Liver (tissue), 9 donors: ENCODE data around the gene ZSCAN18. TPM values are rescaled to one million over a fixed set of nuclear protein-coding genes. Genes with fewer than 3 reads are reported as not detected.
"Not testable (repeated sequence)": the region's sequence is repeated elsewhere in the genome, so short reads cannot be mapped to it uniquely, and the experiment has no call there.

Source experiments
- DNase-seq: peaks from one replicate; pipeline ENCODE4 v3.0.0-alpha.2; 2017; ENCODE audit warnings: low spot score
- H3K27ac ChIP-seq, 2 donors: one replicate each; pipeline ENCODE4 v1.7.0; 2013; ENCODE audit warnings: inconsistent platforms in 2 of 2, low read length in 2 of 2, control low read depth in 1 of 2, low read depth in 1 of 2, mild to moderate bottlenecking in 1 of 2
- H3K27me3 ChIP-seq, 4 donors: one replicate each; pipeline versions ENCODE4 v1.6.1 to v1.7.0; 2013; ENCODE audit warnings: low read length in 3 of 4, inconsistent platforms in 1 of 4, mild to moderate bottlenecking in 1 of 4, moderate library complexity in 1 of 4; ENCODE audit not compliant: control insufficient read depth in 4 of 4, insufficient read depth in 4 of 4
- H3K36me3 ChIP-seq, 4 donors: one replicate each; pipeline versions ENCODE4 v1.6.1 to v1.7.0; 2013; ENCODE audit warnings: low read length in 3 of 4, mild to moderate bottlenecking in 3 of 4, low read depth in 1 of 4, moderate library complexity in 1 of 4; ENCODE audit not compliant: control insufficient read depth in 4 of 4, insufficient read depth in 3 of 4
- H3K4me1 ChIP-seq, 4 donors: one replicate each; pipeline versions ENCODE4 v1.6.1 to v1.7.0; 2013; ENCODE audit warnings: low read length in 3 of 4, mild to moderate bottlenecking in 3 of 4, moderate library complexity in 1 of 4; ENCODE audit not compliant: control insufficient read depth in 4 of 4, insufficient read depth in 4 of 4
- H3K4me3 ChIP-seq, 3 donors: one replicate each; pipeline versions ENCODE4 v1.6.1 to v1.7.0; 2013; ENCODE audit warnings: low read length in 3 of 3, control low read depth in 1 of 3, low read depth in 1 of 3, mild to moderate bottlenecking in 1 of 3
- H3K9ac ChIP-seq, 2 donors: one replicate each; pipeline ENCODE4 v1.7.0; 2013; ENCODE audit warnings: low read length in 2 of 2, mild to moderate bottlenecking in 2 of 2, moderate library complexity in 2 of 2, control low read depth in 1 of 2, low read depth in 1 of 2
- H3K9me3 ChIP-seq, 4 donors: one replicate each; pipeline versions ENCODE4 v1.6.1 to v1.7.0; 2013; ENCODE audit warnings: low read length in 3 of 4; ENCODE audit not compliant: control insufficient read depth in 4 of 4
- EGR1 ChIP-seq, 2 donors: IDR thresholded peaks; 2 replicates each; pipeline ENCODE4 v1.6.1; 2016 to 2018; ENCODE audit warnings: antibody characterized with exemption in 2 of 2, low read depth in 2 of 2
- FOXA1 ChIP-seq: IDR thresholded peaks from 2 replicates; pipeline ENCODE4 v1.6.1; 2016; ENCODE audit warnings: antibody characterized with exemption
- FOXA2 ChIP-seq: IDR thresholded peaks from 2 replicates; pipeline ENCODE4 v1.6.1; 2016; ENCODE audit warnings: antibody characterized with exemption
- GABPA ChIP-seq, 2 donors: IDR thresholded peaks in 1 of 2; conservative IDR thresholded peaks in 1 of 2; 2 replicates each; pipeline ENCODE4 v1.6.1; 2016; ENCODE audit warnings: antibody characterized with exemption in 2 of 2, mild to moderate bottlenecking in 1 of 2, moderate library complexity in 1 of 2
- HNF4A ChIP-seq, 2 donors: conservative IDR thresholded peaks; 2 replicates each; pipeline ENCODE4 v1.6.1; 2016; ENCODE audit warnings: antibody characterized with exemption in 2 of 2, mild to moderate bottlenecking in 2 of 2
- HNF4G ChIP-seq: IDR thresholded peaks from 2 replicates; pipeline ENCODE4 v1.6.1; 2016; ENCODE audit warnings: antibody characterized with exemption
- JUND ChIP-seq, 2 donors: IDR thresholded peaks; 2 replicates each; pipeline ENCODE4 v1.6.1; 2016; ENCODE audit warnings: antibody characterized with exemption in 2 of 2
- NR2F2 ChIP-seq: IDR thresholded peaks from 2 replicates; pipeline ENCODE4 v1.6.1; 2016; ENCODE audit warnings: antibody characterized with exemption
- RAD21 ChIP-seq, 2 donors: IDR thresholded peaks; 2 replicates each; pipeline ENCODE4 v1.6.1; 2016; ENCODE audit warnings: antibody characterized with exemption in 2 of 2, mild to moderate bottlenecking in 2 of 2
- RXRA ChIP-seq, 2 donors: IDR thresholded peaks; 2 replicates each; pipeline ENCODE4 v1.6.1; 2017 to 2018; ENCODE audit warnings: antibody characterized with exemption in 2 of 2, mild to moderate bottlenecking in 1 of 2
- SP1 ChIP-seq: IDR thresholded peaks from 2 replicates; pipeline ENCODE4 v1.6.1; 2018; ENCODE audit warnings: antibody characterized with exemption, mild to moderate bottlenecking
- TAF1 ChIP-seq: conservative IDR thresholded peaks from 2 replicates; pipeline ENCODE4 v1.6.1; 2016; ENCODE audit warnings: antibody characterized with exemption, mild to moderate bottlenecking
- YY1 ChIP-seq: IDR thresholded peaks from 2 replicates; pipeline ENCODE4 v1.6.1; 2016; ENCODE audit warnings: antibody characterized with exemption, mild to moderate bottlenecking
- WGBS: extraction: QIAGEN DNeasy Blood & Tissue Kit; methylation state at CpG from one replicate; pipeline ENCODE4 v1.1.7; 2013; 5-methylcytosine and 5-hydroxymethylcytosine counted together
- polyA plus RNA-seq, 2 donors: library from polyadenylated mRNA; stranded (reverse) in 1 of 2; unstranded in 1 of 2; fragments of 200-250 nt in 1 of 2; fragments of >200 nt in 1 of 2; fragmentation: Nextera tagmentation in 1 of 2; extraction: Ambion mirVana in 1 of 2; gene quantifications; one replicate each; pipeline versions ENCODE4 v1.2.1 to v1.2.3, GENCODE V29; 2013 to 2015
- total RNA-seq, 2 donors: library from RNA; depleted of rRNA; stranded (reverse); fragments of >200 nt; gene quantifications; one replicate each; pipeline ENCODE4 v1.2.3, GENCODE V29; 2014
- TF ChIP-seq, protein P1 (sequence below): IDR thresholded peaks from 2 replicates; pipeline ENCODE4 v1.6.1; 2016; ENCODE audit warnings: antibody characterized with exemption
- TF ChIP-seq, protein P2 (sequence below): fragments of 150-350 bp; IDR thresholded peaks from 2 replicates; pipeline ENCODE4 v1.5.1; 2017; ENCODE audit warnings: improper control_type of control experiment, low read depth, low read length; ENCODE audit not compliant: missing input control
- TF ChIP-seq, protein P3 (sequence below): IDR thresholded peaks from 2 replicates; pipeline ENCODE4 v1.6.1; 2016; ENCODE audit warnings: antibody characterized with exemption
- TF ChIP-seq, protein P4 (sequence below): IDR thresholded peaks from 2 replicates; pipeline ENCODE4 v1.6.1; 2016; ENCODE audit warnings: antibody characterized with exemption
- TF ChIP-seq, protein P5 (sequence below): IDR thresholded peaks from 2 replicates; pipeline ENCODE4 v1.6.1; 2016; ENCODE audit warnings: antibody characterized with exemption, mild to moderate bottlenecking
- donor health status: healthy.
- donor health status: healthy.
- donor health status: healthy.
- donor health status: healthy.
- donor health status: healthy.

Gene ZSCAN18, protein sequence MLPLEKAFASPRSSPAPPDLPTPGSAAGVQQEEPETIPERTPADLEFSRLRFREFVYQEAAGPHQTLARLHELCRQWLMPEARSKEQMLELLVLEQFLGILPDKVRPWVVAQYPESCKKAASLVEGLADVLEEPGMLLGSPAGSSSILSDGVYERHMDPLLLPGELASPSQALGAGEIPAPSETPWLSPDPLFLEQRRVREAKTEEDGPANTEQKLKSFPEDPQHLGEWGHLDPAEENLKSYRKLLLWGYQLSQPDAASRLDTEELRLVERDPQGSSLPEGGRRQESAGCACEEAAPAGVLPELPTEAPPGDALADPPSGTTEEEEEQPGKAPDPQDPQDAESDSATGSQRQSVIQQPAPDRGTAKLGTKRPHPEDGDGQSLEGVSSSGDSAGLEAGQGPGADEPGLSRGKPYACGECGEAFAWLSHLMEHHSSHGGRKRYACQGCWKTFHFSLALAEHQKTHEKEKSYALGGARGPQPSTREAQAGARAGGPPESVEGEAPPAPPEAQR
- total RNA-seq (10 to 100 TPM; 13.1 to 21.7 TPM), polyA plus RNA-seq (10 to 100 TPM in 1 of 2 donors, 1 to 10 TPM in 1; 2.1 to 10.3 TPM)

DNA sequence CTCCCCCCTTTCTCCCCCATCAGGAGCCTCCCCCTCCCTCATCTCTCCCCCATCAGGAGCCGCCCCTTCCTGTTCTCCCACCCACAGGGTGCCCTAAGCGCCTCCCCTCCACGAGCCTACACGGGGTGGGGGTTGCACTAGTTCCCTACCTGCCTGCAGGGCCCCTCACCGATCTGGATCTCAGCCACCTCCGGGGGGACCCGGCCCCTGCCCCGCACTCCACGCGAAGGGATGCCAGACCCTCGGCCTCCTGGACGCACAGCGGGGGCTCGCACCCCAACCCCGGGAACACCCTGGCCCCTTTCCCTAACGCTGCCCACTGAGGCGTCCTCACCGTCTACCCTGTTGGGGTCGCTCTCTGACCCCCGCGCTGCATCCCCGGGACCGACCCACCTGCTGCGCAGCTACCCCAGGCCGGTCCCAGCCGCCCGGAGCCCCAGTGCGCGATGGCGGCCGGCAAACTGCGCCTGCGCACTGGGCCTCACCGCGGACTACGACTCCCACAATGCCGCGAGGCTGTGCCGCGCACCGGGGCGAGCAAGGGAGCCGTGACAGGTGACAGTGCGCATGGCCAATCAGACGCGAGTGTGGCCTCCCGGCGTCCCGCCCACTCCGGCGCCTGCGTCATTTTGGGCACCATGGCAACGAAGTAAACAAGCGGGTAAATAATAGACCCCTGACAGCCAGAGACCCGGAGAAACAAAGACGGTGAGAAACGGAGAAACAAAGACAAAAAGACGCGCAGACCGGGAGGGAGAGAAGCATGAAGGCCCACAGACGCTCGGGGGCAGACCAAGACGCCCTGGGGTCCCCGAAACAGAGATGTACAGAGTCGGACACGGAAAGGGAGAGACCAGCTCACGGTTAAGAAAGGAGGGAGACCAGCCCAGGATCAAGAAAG lies at the start of gene ZSCAN18:
Gene ZSCAN18, minus strand, starts transcription at position 451 of the 901 bp plus-strand sequence. CDS start 7,964 bp downstream, outside the sequence.
- H3K9me3 ChIP-seq, result peaks cover 17 to 38% (median 24%) of the 10 kb centered on the region in 4 donors
- TF ChIP-seq, protein P1, sequence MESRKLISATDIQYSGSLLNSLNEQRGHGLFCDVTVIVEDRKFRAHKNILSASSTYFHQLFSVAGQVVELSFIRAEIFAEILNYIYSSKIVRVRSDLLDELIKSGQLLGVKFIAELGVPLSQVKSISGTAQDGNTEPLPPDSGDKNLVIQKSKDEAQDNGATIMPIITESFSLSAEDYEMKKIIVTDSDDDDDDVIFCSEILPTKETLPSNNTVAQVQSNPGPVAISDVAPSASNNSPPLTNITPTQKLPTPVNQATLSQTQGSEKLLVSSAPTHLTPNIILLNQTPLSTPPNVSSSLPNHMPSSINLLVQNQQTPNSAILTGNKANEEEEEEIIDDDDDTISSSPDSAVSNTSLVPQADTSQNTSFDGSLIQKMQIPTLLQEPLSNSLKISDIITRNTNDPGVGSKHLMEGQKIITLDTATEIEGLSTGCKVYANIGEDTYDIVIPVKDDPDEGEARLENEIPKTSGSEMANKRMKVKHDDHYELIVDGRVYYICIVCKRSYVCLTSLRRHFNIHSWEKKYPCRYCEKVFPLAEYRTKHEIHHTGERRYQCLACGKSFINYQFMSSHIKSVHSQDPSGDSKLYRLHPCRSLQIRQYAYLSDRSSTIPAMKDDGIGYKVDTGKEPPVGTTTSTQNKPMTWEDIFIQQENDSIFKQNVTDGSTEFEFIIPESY, result no peak
- TF ChIP-seq RXRA (IDR thresholded peaks at IDR 0.05), result no peak
- TF ChIP-seq GABPA (IDR thresholded peaks at IDR 0.05 in 1 of 2, conservative IDR thresholded peaks at IDR 0.05 in 1 of 2), result peak in 1 of 2 donors; percentile 77
- no peak for TF ChIP-seq JUND (IDR thresholded peaks at IDR 0.05)
- no peak for TF ChIP-seq FOXA2
- TF ChIP-seq, protein P2, sequence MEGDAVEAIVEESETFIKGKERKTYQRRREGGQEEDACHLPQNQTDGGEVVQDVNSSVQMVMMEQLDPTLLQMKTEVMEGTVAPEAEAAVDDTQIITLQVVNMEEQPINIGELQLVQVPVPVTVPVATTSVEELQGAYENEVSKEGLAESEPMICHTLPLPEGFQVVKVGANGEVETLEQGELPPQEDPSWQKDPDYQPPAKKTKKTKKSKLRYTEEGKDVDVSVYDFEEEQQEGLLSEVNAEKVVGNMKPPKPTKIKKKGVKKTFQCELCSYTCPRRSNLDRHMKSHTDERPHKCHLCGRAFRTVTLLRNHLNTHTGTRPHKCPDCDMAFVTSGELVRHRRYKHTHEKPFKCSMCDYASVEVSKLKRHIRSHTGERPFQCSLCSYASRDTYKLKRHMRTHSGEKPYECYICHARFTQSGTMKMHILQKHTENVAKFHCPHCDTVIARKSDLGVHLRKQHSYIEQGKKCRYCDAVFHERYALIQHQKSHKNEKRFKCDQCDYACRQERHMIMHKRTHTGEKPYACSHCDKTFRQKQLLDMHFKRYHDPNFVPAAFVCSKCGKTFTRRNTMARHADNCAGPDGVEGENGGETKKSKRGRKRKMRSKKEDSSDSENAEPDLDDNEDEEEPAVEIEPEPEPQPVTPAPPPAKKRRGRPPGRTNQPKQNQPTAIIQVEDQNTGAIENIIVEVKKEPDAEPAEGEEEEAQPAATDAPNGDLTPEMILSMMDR, result no peak
- TF ChIP-seq RAD21 (IDR thresholded peaks at IDR 0.05), result peak in 1 of 2 donors; percentile 40
- TF ChIP-seq YY1, result peak; percentile 96
- TF ChIP-seq EGR1 (IDR thresholded peaks at IDR 0.05; ENCODE audit: low read depth in 2 of 2), result peak; percentile 79 to 93
- TF ChIP-seq SP1, result peak; percentile 79
- TF ChIP-seq, protein P3, sequence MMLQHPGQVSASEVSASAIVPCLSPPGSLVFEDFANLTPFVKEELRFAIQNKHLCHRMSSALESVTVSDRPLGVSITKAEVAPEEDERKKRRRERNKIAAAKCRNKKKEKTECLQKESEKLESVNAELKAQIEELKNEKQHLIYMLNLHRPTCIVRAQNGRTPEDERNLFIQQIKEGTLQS, result no peak
- TF ChIP-seq FOXA1, result no peak
- no peak for TF ChIP-seq HNF4A (conservative IDR thresholded peaks at IDR 0.05)
- TF ChIP-seq, protein P4, sequence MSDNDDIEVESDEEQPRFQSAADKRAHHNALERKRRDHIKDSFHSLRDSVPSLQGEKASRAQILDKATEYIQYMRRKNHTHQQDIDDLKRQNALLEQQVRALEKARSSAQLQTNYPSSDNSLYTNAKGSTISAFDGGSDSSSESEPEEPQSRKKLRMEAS, result no peak
- no peak for TF ChIP-seq NR2F2
- TF ChIP-seq TAF1, result no peak
- TF ChIP-seq, protein P5, sequence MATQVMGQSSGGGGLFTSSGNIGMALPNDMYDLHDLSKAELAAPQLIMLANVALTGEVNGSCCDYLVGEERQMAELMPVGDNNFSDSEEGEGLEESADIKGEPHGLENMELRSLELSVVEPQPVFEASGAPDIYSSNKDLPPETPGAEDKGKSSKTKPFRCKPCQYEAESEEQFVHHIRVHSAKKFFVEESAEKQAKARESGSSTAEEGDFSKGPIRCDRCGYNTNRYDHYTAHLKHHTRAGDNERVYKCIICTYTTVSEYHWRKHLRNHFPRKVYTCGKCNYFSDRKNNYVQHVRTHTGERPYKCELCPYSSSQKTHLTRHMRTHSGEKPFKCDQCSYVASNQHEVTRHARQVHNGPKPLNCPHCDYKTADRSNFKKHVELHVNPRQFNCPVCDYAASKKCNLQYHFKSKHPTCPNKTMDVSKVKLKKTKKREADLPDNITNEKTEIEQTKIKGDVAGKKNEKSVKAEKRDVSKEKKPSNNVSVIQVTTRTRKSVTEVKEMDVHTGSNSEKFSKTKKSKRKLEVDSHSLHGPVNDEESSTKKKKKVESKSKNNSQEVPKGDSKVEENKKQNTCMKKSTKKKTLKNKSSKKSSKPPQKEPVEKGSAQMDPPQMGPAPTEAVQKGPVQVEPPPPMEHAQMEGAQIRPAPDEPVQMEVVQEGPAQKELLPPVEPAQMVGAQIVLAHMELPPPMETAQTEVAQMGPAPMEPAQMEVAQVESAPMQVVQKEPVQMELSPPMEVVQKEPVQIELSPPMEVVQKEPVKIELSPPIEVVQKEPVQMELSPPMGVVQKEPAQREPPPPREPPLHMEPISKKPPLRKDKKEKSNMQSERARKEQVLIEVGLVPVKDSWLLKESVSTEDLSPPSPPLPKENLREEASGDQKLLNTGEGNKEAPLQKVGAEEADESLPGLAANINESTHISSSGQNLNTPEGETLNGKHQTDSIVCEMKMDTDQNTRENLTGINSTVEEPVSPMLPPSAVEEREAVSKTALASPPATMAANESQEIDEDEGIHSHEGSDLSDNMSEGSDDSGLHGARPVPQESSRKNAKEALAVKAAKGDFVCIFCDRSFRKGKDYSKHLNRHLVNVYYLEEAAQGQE, result peak; percentile 29
- TF ChIP-seq HNF4G, result no peak
- H3K4me1 ChIP-seq, result peaks cover 0 to 6% (median 3%) of the 10 kb centered on the region in 4 donors
- H3K27me3 ChIP-seq, result no peaks in the 10 kb centered on the region
- WGBS, result 1% methylated on average over 67 of the region's 67 CpGs
- H3K4me3 ChIP-seq, result peak within 1 kb of the TSS; percentile 38 to 92 (median 53)
- peak within 1 kb of the TSS; percentile 87 to 94 for H3K27ac ChIP-seq
- H3K36me3 ChIP-seq, result no peaks in the 10 kb centered on the region
- peak within 1 kb of the TSS; percentile 45 to 82 for H3K9ac ChIP-seq
- DNase-seq, result peak; percentile 94

DNA sequence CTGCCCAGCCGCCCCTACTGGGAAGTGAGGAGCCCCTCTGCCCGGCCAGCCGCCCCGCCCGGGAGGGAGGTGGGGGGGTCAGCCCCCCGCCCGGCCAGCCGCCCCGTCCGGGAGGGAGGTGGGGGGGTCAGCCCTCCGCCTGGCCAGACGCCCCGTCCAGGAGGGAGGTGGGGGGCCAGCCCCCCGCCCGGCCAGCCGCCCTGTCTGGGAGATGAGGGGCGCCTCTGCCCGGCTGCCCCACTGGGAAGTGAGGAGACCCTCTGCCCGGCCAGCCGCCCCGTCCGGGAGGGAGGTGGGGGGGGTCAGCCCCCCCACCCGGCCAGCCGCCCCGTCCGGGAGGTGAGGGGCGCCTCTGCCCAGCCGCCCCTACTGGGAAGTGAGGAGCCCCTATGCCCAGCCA lies 49.4 kb upstream of the ZSCAN18 start:
- DNase-seq, H3K27me3 ChIP-seq, H3K4me3 ChIP-seq, H3K4me1 ChIP-seq, H3K27ac ChIP-seq, H3K9ac ChIP-seq: not testable (repeated sequence)
- 90% methylated on average over 23 of the region's 28 CpGs for WGBS
- H3K9me3 ChIP-seq, result peaks cover 17 to 48% (median 24%) of the 10 kb centered on the region in 4 donors
- peaks cover 1 to 11% (median 6%) of the 10 kb centered on the region in 4 donors for H3K36me3 ChIP-seq
